Tongue (tissue), 2 donors: ENCODE measurements around the gene ACER1. TPM values are rescaled to one million over a fixed set of nuclear protein-coding genes. Genes with fewer than 3 reads are reported as not detected.
"Not testable (repeated sequence)": the region's sequence is repeated elsewhere in the genome, so short reads cannot be mapped to it uniquely, and the experiment has no call there.

ENCODE experiments used
- DNase-seq: peaks from one replicate; pipeline ENCODE4 v3.0.0-alpha.2; 2015
- total RNA-seq: library from RNA; depleted of rRNA; stranded (reverse); fragments of >200 nt; gene quantifications from one replicate; pipeline ENCODE4 v1.2.3, GENCODE V29; 2014

ACER1 gene
- total RNA-seq, 1 donor from 2014 or later, result not detected

GRCh38 chr19:6357174-6357573 lies 23.8 kb upstream of the ACER1 start:
- no peak for DNase-seq

DNA sequence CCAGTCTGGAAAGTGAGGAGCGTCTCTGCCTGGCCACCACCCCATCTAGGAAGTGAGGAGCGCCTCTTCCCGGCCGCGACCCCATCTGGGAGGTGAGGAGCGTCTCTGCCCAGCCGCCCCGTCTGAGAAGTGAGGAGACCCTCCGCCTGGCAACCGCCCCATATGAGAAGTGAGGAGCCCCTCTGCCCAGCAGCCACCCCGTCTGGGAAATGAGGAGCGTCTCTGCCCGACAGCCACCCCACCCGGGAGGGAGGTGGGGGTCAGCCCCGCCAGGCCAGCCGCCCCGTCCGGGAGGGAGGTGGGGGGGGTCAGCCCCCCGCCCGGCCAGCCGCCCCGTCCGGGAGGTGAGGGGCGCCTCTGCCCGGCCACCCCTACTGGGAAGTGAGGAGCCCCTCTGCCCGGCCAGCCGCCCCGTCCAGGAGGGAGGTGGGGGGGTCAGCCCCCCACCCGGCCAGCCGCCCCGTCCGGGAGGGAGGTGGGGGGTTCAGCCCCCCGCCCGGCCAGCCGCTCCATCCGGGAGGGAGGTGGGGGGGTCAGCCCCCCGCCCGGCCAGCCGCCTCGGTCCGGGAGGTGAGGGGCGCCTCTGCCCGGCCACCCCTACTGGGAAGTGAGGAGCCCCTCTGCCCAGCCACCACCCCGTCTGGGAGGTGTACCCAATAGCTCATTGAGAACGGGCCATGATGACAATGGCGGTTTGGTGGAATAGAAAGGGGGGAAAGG lies 22.1 kb upstream of the ACER1 start:
- DNase-seq, result not testable (repeated sequence)

DNA sequence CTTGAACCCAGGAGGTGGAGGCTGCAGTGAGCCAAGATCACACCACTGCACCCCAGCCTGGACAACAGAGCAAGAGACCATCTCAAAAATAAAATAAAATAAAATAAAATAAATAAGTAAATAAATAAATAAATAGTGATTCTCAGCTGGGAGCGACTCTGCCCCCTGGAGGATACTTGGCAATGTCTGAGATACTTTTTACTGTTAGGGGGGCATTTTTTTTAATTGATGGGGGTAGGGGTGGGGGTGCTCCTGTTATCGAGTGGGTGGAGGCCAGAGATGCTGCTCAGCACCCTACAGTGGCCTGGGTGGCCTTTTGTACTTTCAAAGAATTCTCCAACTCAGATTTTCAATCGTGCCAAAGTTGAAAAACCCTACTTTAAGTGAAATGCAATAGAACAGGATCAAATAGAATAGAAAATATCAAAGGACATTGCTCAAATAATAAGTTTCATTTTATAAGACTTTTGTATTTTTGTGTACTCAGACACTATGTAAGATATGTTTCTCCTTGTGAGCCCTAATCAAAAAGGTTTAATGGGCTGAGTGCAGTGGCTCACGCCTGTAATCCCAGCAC lies 20.8 kb upstream of the ACER1 start:
- DNase-seq, result no peak

GRCh38 chr19:6352381-6353165 lies 19.2 kb upstream of the ACER1 start:
- no peak for DNase-seq

- no peak for DNase-seq
Measured at GRCh38 chr19:6350688-6351087, 17.3 kb upstream of the ACER1 start.

- DNase-seq, result not testable (repeated sequence)
Measured at GRCh38 chr19:6349271-6349670, 15.9 kb upstream of the ACER1 start.

- DNase-seq, result no peak
Measured at GRCh38 chr19:6343462-6343861, 10.1 kb upstream of the ACER1 start.

DNA sequence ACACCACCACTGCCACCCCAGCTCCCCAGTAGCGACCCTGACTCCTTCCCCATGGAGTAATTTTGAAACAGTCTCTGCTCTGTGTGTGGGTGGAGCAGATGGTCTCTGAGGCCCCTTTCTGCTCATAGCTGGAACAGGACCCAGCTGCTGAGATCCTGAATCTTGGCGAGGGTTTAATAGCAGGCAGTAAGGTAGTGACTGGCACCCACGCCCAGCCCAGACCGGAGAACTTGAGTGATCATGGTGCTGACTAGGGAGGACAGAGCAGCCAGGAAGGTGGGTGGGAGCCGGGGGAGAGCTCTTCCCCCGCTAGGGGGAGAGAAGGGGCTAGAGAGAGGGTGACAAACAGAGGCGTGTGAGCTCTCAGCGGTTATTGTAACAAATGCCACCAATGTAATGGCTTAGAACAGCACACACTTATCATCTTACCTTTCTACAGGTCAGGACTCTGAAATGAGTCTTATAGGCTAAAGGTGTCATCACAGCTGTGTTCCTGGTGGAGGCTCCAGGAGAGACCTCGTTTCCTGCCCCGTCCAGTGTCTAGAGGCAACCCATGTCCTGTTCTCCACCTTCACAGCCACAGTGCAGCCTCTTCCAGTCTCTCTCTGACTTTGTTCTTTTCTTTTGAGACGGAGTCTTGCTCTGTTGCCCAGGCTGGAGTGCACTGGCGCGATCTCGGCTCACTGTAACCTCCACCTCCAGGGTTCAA lies 7.2 kb upstream of the ACER1 start:
- DNase-seq, result peak; percentile 18

DNA sequence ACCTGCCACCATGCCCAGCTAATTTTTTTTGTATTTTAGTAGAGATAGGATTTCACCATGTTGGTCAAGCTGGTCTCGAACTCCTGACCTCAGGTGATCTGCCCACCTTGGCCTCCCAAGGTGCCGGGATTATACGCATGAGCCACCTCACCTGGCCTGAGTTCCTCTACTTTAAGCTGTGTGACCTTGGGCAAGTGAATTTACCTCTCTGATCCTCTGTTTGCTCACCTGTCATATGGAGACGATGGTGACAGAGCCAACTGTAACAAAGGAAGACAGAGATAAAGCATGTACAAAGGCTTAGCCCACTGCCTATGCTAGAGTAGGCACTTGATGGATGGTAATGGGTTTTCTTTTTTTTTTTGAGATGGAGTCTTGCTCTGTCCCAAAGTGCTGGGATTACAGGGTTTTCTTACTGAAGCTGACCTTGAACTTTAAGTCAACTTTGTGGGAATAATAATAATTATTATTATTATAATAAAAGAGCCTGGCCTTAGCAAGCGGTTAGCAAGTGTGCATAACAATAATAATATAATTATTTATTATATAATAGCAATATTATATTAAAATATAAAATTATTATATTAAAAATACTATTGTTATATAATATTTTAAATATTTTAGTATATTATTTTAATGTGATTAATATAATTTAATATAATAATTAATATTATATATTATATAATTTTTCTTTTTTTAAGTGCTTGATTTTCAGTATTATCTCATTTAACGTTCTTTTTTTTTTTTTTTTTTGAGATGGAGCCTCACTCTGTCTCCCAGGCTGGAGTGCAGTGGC lies 1.3 kb upstream of the ACER1 start:
- DNase-seq, result no peak

- DNase-seq, result no peak
Measured at GRCh38 chr19:6326815-6327214, 6.6 kb downstream of the ACER1 start.

- DNase-seq, result no peak
Measured at GRCh38 chr19:6325614-6326013, 7.8 kb downstream of the ACER1 start.

GRCh38 chr19:6324757-6325156 lies 8.7 kb downstream of the ACER1 start:
- DNase-seq, result no peak

DNA sequence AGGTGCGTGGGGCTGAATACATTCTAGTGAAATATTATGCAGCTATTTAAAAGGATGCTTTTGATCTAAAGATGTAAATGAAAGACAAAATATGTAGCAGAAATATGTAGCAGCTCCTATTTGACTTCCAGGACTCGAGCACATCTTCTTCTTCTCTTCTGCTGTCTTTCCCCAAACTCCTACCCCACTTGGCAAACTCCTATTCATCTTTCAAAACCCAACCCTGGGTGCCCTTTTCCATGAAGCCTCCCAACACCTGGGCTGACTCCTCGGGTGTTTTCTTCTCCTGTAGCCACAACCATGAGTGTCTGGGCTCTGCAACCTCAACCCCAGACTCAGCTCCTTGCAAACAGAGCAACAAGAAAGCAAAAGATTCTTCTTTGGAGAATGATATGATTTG lies 11.1 kb downstream of the ACER1 start:
- no peak for DNase-seq

- DNase-seq, result no peak
Measured at GRCh38 chr19:6319376-6319775, 14.0 kb downstream of the ACER1 start.

- no peak for DNase-seq
Measured at GRCh38 chr19:6318772-6319171, 14.6 kb downstream of the ACER1 start.

- not testable (repeated sequence) for DNase-seq
Measured at GRCh38 chr19:6315646-6316045, 17.8 kb downstream of the ACER1 start.

DNA sequence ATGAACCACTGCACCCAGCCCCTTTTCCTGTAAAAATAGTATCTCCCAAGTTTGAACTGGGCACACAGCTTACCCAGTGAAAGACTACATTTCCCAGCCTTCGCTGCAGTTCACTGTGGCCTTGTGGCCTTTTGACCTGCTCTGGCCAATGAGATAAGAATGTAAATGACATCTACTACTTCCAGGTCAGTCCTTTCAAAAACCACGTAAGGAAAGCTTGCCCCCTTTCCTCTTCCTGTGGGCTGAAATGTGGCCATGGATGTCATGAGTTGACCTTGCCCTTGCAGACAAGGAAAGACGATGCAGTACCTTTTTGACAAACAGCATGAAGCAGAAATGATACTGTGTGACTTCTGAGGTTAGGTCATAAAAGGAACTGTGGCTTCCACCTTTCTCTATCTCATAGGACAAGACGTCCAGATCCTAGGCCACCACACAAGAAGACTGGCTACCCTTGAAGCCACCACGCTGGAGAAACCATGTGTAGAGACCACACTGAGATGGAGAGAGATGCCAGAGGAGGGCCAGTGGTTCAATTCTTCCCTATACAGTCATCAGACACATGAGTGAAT lies 19.9 kb downstream of the ACER1 start:
- no peak for DNase-seq

DNA sequence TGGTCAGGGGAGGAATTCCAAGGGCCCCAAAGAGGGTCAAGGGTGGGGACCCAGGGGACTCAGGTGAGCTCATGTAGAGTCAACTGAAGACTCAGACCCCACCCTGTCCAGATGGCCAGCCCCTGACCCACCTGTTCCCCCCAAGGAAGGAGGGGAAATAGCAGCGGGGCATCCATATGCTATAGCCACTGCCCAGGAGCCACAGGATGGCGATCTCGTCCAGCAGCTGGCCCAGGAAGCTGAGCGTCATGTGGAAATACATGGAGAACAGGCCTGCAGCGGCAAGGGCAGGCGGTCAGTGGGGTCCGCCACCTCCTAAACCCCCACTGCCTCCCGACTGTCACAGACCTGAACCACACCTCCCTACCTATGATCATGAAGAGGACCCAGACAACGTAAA lies 21.4 kb downstream of the ACER1 start:
- DNase-seq, result no peak

DNA sequence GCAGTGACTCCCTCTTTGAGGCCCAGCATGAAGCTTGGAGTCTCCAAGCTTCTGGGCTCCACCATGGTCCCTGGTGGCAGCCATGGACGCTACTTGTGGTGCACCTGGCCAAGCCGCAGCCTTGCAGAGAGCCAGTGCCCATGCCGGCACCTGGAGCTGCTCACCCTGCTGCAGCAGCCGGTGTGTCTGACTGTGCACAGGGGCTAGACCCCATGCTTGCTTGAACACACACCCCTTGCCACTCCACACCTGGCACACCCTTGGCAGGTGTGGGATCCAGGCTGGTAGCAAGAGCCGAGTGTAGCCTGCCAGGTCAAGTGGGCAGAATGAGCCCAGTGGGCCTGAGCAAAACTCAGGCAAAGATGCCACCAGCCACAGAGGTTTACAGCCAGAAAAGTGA lies 35.0 kb downstream of the ACER1 start:
- no peak for DNase-seq

DNA sequence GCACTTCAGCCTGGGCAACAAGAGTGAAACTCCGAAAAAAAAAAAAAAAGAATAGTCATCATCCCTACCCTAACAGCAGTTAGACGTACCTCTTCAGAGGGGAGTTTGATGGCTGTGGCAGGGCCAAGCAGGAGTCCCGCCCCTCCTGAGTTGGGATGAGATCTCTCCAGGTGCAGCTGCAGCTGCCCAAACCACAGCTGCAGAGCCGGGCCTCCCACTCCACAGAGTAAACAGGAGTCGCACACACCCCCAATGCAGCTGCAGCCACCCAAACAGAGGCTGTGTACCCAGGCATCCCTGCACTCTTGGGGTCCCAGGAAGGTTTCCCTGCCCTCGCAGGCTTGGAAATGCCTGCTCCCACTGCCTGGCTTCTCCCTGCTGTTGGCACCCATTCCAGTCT lies 36.2 kb downstream of the ACER1 start:
- no peak for DNase-seq

- DNase-seq, result no peak
Measured at GRCh38 chr19:6292006-6292405, 41.4 kb downstream of the ACER1 start.

DNA sequence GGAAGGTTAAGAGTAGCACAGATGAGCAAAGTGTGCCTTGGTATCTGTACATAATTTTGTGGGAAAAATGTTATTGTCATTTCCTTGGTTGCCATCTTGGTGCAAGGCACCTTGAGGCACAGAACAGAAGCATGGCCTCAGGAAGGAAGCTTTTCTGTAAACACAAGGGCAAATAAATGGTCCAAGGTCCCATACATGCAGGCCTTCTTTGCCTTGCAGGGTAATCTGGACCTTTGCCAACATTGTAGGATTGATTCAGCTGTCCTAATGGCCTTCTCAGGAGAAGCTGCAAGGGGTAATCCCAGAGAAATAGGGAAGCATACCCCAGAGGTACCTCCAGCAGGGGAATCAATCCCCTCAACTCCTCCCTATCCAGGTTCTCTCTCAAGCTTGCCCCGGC lies 44.7 kb downstream of the ACER1 start:
- no peak for DNase-seq
